ENCODE measurements around the gene TNFRSF18.

TNFRSF18 gene

DNA sequence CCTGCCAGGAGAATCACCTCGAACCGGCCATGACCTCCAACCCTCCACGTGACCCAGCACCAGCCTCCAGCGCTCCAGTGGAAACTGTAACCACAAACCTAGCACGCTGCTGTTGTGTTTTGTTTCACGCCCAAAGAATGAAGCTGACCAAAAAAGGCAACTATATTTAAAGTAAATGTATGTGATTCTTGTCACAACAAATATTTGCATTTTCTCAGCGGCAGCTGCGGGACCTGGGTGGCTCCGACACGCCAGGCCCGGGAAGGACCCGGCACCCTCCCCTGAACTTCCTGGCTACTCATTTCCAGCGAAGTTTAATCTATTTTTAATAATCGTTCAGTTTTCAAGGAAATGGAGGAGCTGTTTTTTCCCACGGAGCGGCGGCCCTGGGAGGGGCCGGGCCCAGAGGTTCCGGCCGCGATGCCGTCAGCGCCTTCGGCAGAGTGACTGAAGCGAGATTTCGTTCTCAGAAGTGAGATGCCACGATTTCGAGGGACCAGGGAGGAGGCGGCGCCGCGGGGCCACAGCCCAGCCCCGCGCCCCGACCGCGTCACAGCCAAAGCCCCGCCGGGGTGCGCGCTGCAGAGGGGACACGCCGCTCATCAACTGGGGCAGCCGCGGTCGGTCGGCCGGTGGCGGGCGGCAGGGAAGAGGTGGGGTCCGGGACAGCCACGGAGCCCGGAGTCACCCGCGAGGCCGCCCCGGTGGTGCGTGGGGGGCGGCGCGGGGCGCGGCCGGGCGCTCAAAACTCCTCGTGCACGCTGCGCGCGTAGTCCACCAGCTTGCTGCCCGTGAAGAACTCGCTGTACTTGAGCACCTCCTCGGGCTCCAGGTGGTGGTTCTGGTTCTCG is 10.6 kb upstream of the TNFRSF18 start:
- DNase-seq (ENCODE audit: low read depth, low spot score): no peak
- H3K4me3 ChIP-seq (ENCODE audit: low read length): no peak overlapping the region

DNA sequence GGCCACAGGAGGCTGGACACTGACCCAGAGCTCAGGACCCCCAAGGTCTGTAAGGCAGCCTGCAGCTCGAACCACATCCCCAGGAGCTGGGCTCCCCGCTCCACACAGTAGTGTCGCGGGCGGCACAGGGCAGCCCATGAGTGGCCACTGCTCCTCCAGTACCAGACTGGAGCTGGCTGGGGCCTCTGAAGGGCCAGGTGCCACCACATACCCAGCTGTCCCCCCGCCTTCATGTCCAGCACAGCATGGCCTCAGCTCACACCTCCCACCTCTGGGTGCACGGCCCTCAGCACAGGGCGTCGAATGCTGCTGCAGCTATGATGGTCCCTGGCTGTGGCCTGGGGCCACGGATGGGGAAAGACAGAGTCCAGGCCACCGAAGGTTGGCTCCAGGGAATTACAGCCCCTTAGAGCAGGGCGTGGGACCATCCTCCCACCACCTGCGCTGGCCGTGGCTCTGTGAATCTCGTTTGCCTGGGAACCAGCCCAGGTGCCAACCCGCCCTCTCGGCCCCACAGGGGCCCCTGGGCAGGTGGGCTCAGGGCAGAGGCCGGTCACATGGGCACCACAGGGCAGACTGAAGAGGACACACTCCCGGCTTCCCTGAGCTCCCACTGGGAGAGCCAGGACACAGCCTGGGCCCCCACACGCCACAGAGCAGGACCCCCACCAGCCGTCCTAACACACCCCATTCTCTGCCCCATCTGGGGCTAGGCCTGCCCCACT is 9.7 kb upstream of the TNFRSF18 start:
- H3K4me3 ChIP-seq (ENCODE audit: low read length): no peak overlapping the region
- DNase-seq (ENCODE audit: low read depth, low spot score): no peak

DNA sequence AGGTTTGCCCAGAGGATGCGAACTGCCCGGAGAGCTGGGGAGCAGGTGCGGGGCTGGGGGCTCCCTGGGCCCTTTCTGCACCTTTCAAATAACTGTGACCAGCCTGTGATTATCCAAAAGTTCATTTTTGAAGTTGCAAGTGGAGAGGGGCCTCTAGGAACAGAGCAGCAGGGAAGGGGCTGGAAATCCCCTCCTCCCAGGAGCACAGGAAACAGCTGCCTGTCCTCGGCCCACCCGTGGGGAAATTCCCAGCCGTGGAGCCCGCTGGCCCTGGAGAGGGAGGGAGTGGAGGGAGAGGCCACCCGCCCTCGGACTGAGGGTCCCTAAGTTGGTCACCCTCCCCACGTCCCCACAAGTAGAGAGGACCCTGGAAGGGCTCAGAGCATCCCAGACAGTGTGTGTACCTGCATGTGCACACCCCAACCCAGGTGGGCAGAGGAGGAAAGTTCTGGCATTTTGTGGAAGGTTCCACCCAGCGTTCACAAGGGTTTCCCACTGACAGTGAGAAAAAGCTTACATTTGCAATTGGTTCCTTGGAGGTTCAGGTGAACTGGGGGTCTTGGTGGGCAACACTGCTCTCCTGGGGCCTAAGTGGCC is 8.8 kb upstream of the TNFRSF18 start:
- DNase-seq (ENCODE audit: low read depth, low spot score): no peak
- H3K4me3 ChIP-seq (ENCODE audit: low read length): no peak overlapping the region

DNA sequence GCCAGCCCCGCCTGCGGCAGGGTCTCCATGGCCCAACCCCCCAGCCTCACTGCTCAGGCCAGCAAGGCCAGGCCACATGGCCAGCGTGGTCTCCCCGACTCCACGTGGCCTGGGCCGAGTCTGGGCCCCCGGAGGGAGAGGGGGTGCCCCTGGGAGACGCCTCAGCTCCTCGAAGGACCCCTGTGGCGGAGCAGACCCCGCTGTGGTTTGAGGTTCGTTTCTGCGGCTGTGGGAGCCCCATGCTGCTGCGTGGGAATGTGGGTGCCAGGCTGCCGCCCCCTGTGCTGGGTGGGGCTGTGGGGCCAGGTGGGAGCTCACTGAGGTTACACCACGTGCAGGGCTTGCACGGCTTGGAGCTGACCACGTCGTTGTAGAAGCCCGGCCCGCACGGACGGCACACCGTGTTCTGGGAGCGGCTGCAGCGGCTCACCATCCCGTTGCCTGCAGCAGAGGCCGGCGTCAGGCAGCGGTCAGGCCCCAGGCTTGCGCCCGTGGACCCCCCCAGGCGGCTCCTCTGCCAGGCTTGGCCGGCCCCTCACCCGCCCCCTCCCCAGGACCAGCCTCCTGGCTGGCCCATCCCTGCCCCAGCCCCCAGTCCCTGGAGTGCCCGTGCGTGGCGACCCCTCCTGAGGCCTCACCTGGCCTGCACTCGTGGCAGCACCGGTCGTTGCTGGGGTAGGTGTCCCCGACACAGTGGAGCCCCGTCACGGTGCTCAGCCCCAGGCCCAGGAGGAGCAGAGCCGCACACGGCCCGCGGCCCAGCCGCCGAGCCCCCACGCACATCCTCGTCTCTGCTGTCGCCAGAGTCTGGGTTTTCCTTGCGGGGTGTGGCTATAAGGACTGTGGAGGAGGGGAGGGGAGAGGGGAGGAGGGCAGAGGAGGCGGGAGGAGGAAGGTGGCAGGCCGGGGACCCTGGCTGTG is 7.2 kb upstream of the TNFRSF18 start, which contains the start of gene TNFRSF4:
TSS of gene TNFRSF4 (minus strand) at position 809 of the 921 bp plus-strand sequence. CDS start at position 783, 26 bp downstream.
- DNase-seq (ENCODE audit: low read depth, low spot score): peak; percentile 58
- peak within 1 kb of the TSS; percentile 25 for H3K4me3 ChIP-seq (ENCODE audit: low read length)

DNA sequence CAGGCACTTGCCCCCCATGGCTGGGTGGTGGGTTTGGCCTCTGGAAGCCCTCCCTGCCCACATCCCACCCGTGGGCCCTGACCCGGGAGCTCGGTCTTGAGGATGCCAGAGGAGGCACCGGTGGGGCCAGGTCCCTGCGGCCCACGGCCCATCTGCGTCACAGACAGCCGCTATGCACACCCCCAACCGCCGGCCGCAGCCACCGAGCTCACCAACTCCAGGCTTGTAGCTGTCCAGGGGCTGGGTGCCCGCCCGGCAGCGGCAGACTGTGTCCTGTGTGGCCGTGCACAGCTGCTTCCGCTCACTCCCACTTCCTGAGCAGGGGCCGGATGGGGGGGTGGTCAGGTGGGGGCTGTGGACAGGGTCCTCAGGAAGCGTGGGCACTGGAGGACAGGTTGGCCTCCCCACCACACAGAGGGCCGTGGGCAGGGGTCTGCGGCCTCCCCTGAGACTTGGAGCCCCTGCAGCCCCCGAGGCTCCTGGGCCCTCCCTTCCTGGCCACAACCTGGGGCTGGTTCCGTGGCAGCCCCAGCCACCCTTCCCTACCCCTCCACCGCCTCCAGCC is 6.5 kb upstream of the TNFRSF18 start:
- H3K4me3 ChIP-seq (ENCODE audit: low read length): peak overlapping the region; percentile 25

DNA sequence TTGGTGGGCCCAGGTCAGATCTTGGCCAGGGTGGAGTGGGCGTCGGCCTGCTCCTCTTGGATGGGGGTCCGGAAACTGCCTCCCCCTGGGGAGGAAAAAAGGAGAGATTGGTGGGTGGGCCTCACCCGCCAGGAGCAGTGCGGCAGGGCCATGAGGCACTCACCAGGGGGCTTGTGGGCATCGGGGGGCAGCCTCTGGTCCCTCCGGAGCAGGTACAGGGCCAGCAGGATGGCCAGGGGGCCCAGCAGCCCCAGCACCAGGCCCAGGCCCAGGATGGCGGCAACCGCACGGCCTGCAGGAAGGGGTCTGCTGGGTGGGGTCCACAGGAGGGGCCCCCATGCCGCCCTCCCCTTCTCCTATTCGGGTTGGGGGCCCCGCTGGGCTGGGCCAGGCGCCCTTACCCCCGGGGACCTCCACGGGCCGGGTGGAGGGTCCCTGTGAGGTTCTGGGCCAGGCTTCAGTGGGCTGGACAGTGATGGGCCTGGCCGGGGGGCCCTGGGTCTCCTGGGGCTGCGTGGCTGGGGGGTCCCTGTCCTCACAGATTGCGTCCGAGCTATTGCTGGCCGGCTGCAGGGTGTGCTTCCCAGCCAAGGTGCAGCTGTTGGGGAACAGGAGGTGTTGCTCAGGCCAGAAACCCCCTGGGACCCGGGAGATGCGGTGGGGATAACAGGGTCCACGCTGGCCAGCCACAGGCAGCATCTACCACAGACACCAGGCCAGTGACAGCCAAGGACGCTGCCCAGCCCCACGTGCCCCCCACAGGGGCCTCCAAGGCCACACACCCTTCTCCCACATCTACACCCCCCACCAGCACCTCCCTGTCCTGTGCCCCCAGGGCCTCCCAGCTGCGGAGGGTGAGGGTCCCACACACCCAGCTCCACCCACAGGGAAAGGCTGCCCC is 5.4 kb upstream of the TNFRSF18 start:
- no peak for DNase-seq (ENCODE audit: low read depth, low spot score)
- no peak overlapping the region for H3K4me3 ChIP-seq (ENCODE audit: low read length)

More for the DNA sequence above, 6.5 kb upstream of the TNFRSF18 start:
- DNase-seq (ENCODE audit: low read depth, low spot score): no peak

DNA sequence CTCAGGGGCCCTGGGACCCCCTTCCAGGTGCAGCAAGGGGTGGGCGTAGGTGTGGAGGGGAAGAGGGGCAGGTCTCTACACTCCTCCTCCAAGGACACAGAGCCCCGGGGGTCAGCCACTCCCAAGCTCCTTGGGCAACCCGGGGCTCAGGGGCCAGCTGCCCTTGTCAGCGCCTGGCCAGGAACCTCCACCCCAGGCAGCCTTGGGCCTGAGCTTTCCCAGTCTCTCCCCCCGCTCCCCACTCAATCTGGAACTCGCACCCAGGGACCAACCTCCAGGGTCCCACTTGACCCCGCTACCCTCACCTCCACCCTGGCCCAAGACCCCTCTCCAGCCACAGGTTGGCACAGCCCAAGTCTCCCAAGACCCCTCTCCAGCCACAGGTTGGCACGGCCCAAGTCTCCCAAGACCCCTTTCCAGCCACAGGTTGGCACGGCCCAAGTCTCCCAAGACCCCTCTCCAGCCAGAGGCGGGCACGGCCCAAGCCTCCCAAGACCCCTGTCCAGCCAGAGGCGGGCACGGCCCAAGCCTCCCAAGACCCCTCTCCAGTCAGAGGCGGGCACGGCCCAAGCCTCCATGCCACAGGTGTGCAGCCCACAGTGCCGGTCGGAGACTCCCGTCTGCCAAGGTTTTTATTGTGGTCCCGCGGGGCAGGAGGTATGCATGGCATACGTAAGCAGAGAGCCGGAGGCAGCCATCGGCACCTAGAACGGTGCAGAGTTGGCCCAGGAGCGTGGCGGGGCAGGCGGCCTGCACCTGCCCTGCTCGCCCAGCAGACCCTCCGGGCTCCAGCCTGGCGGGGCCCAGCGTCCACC is 4.5 kb upstream of the TNFRSF18 start:
- no peak overlapping the region for H3K4me3 ChIP-seq (ENCODE audit: low read length)
- DNase-seq (ENCODE audit: low read depth, low spot score): no peak

DNA sequence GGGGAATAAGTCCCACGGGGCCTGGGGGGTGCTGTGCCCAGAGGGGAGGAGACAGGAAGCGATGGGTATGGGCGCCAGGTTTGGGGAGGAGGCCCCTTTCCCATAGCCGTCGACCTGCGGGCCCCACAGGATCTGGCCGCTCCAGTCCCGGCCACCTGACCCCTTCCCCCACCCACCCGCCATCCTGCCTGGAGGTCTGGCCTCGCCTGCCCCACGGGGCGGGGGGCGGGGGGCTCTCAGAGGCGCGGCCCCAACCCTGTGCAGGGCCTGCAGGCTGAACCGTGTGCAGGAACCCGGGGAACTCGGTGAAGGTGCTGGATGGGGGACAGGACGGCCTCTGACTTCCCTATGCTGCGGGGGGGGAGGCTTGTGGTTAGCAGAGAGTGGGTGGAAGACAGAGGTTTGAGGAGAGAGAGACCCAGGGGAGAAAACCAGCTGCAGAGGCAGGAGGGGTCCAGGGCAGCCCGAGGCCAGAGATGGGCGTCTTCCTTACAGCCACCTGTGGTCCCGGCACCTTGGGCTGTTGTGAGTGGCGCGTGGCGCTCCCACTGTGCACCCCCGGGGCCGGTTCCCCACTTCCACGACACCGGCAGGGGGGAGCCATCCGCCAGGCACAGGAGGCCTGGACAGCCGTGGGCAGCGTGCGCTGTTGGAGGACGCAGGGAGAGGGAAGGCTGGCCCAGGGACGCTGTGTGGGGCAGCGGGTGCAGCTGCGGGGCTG is 2.5 kb upstream of the TNFRSF18 start:
- DNase-seq (ENCODE audit: low read depth, low spot score): peak; percentile 29
- H3K4me3 ChIP-seq (ENCODE audit: low read length): no peak overlapping the region

DNA sequence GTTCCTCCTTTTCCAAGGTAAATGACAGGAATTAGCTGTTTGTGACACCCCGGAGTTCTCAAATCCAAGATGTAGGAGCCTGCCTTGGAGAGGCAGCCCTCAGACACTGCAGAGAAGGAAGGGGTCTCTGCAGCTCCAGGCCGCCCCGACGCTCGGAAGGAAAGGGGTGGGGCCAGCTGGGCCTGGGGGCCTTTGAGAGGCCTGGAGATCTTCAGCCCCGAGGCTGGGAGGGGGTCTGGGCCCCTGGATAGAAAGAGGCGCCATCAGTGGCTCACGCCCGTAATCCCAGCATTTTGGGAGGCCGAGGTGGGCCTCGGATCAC is 1.1 kb upstream of the TNFRSF18 start:
- H3K4me3 ChIP-seq (ENCODE audit: low read length): no peak overlapping the region
- DNase-seq (ENCODE audit: low read depth, low spot score): no peak

DNA sequence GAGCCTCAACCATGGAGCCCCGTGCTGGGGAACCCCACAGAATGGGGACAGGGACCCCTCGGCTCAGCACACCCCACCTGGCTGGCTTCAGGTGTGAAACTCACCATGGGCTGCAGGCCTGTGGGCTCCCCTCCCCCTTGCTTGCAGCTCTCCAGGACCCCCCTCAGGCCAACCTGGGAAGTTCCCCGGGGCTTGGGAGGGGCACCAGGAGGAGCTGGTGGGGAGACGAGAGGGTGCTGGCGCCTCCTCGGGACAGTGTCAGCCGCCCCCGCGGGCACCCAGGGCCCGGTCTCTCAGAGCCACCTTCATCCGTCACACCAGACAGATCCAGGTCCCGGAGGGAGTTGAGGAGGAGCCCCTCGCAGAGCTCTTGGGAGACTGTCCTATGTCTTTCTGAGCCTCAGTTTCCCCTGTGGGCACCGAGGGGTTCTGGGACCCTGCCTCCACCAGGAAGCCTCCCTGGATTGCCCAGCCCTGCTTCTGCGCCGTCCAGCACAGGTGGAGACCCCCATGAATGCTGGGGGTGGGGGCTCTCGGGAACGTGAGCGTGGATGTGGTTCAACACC is 657 bp upstream of the TNFRSF18 start:
- no peak for DNase-seq (ENCODE audit: low read depth, low spot score)
- no peak overlapping the region for H3K4me3 ChIP-seq (ENCODE audit: low read length)

DNA sequence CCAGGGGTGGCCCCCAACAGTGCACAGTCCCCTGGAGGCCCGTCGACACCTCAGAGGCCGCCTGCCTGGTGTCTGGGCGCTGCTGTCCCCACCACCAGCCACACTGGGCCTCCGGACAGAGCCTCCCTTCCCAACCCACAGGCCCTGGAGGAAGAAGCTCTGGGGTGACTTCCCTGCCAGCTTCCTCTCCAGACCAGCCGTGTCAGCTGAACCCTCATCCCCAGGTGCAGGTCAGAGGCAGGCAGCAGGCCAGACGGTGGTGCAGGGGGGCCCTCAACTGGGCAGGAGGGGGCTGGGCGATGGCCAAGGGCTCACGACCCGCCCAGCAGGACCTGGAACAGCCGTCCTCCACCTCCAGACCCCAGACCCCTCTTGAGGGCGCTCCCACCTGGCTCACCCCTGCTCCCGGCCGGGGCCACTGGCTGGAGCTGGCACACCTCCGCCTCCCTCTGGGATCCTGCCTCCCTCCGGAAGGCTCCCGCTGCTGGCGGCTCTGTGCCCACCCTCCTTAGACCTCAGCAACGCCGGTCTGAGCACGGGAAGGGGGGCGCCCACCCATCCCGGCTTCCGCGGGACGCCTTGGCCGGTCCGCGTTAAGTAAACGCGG is 520 bp downstream of the TNFRSF18 start:
- no peak overlapping the region for H3K4me3 ChIP-seq (ENCODE audit: low read length)
- DNase-seq (ENCODE audit: low read depth, low spot score): no peak

DNA sequence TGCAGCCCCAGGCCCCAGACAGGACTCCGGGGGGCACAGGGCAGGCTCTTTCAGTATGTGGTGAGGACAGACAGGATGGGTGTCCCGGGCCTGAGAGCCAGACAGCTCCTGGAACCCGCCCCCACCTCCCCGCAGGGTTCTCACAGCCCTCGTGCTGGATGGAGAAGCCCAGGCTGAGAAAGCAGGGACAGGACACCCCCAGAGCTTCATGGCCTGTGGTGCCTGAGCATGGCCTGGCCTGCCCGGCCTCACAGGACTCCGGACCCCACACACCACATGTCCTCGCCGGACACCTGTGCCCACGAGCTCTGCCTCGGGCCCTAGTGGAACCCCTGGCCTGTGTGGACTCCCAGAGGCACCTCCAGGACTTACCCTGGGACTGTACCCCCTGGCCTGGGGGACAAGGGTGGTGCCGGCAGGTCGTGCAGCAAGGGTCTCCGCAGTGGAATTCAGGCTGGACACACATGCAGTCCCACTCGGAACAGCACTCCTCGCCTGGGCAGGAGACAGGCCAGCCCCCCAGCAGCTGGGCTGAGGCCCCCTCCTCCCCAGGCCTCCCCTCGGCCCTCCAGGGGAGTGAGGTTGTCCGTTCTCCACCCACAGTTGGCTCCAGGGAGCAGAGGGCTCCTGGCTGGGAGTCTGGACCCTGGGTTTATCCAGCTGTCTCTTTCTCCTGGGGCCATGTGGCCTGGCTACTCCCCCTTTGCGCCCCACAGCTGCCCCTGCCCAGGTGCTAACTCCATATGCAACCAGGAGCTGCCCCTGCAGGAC is 1.2 kb downstream of the TNFRSF18 start:
- DNase-seq (ENCODE audit: low read depth, low spot score): no peak
- no peak overlapping the region for H3K4me3 ChIP-seq (ENCODE audit: low read length)

DNA sequence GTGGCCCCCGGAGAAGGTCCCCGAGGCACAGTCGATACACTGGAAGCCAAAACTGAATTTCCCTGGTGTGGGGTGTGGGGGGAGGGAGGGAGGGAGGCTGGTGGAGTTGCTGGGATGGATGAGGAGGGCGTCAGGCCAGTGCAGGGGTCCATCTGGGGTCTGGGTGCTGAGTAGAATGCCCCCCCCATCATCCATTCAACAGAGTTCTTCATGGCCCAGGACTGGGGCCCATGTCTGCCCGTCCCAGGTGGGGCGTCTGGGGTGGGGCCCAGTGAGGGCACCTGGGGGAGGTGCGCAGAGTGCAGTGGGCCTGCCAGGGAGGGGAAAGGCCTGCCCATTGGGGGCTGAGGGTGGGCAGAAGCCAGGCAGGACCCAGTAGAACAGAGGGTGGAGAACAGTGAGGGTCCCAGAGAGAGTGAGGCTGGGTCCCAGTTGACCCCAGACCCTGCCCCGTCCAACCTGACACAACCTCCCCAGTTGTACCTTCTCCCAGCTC is 1.9 kb downstream of the TNFRSF18 start:
- no peak for DNase-seq (ENCODE audit: low read depth, low spot score)
- no peak overlapping the region for H3K4me3 ChIP-seq (ENCODE audit: low read length)

DNA sequence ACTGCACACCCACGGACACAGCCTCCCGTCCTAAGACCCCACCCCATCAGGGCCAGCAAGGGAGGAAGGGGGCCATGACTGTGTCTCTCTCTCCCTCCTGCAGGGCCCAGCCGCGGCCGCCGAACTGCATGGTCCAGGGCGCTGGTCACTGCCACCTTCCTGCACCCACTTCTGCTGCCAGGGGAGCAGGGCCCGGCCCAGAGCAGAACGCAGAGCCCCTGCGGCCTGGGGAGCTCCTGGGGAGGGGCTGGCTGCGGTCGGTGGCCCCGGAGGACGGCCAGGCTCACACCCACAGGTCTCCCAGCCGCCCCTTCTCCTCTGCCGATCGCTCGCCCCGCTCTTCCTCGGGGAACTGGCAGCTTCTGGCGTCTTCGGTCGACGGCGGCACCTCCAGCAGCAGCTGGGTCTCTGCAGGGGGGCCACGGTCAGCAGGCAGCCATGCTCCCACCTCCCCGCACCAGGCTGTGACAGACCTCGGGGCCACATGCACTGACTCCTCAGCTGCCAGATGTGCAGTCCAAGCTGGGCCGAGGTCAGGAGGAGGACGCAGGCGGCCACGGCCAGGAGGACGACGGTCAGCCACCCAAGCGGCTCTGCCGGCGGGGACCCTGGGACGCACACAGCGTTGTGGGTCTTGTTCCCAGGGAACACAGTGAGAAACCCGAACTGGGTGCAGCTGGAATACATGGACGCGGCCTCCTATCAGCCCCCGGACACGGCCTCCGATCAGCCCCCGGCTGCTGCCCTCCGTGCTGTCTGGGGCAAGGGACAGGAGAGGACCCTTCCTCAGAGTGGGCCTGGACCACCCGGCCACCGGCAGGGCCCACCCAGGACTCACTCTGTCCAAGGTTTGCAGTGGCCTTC is 2.6 kb downstream of the TNFRSF18 start:
- DNase-seq (ENCODE audit: low read depth, low spot score): no peak
- no peak overlapping the region for H3K4me3 ChIP-seq (ENCODE audit: low read length)
